ENCODE measurements around the gene KIFC1. TPM values are rescaled to one million over a fixed set of nuclear protein-coding genes. Genes with fewer than 3 reads are reported as not detected.
A peak's percentile ranks its signal among the peaks of the same experiment; 100 is the strongest.

KIFC1 gene
- total RNA-seq, 1 donor from 2014 or later = 19.0 TPM

- H3K27me3 Mint-ChIP-seq (ENCODE audit: unreplicated experiment) = peaks cover 10% of the 10 kb centered on the region
- H3K36me3 Mint-ChIP-seq (ENCODE audit: low read depth, unreplicated experiment) = peaks cover 7% of the 10 kb centered on the region
- no peak for DNase-seq (ENCODE audit: low spot score)
- H3K9me3 Mint-ChIP-seq (ENCODE audit: unreplicated experiment) = no peaks in the 10 kb centered on the region
- TF ChIP-seq CTCF (IDR thresholded peaks at IDR 0.05; ENCODE audit: unreplicated experiment) = no peak
- H3K4me3 Mint-ChIP-seq (ENCODE audit: unreplicated experiment) = peak overlapping the region; percentile 91
- no peak overlapping the region for H3K27ac Mint-ChIP-seq (ENCODE audit: unreplicated experiment)
- H3K4me1 Mint-ChIP-seq (ENCODE audit: unreplicated experiment) = peaks cover 21% of the 10 kb centered on the region
Measured at GRCh38 chr6:33456156-33456555, 64.5 kb downstream of the KIFC1 start.

GRCh38 chr6:33458676-33459075 is 67.1 kb downstream of the KIFC1 start:
- DNase-seq (ENCODE audit: low spot score) = no peak
- Mint-ChIP-seq H3K4me3 (ENCODE audit: unreplicated experiment) (no peak overlapping the region), H3K27ac (ENCODE audit: unreplicated experiment) (no peak overlapping the region), H3K36me3 (ENCODE audit: low read depth, unreplicated experiment) (peaks cover 7% of the 10 kb centered on the region), H3K27me3 (ENCODE audit: unreplicated experiment) (peaks cover 9% of the 10 kb centered on the region), H3K4me1 (ENCODE audit: unreplicated experiment) (peaks cover 15% of the 10 kb centered on the region), H3K9me3 (ENCODE audit: unreplicated experiment) (no peaks in the 10 kb centered on the region)
- TF ChIP-seq CTCF (IDR thresholded peaks at IDR 0.05; ENCODE audit: unreplicated experiment) = no peak

- no peak overlapping the region for H3K4me3 Mint-ChIP-seq (ENCODE audit: unreplicated experiment)
- peaks cover 9% of the 10 kb centered on the region for H3K27me3 Mint-ChIP-seq (ENCODE audit: unreplicated experiment)
Measured at GRCh38 chr6:33459226-33459625, 67.6 kb downstream of the KIFC1 start.

More at GRCh38 chr6:33459226-33459625, 67.6 kb downstream of the KIFC1 start:
- DNase-seq (ENCODE audit: low spot score) = no peak
- no peak overlapping the region for H3K27ac Mint-ChIP-seq (ENCODE audit: unreplicated experiment)
- H3K9me3 Mint-ChIP-seq (ENCODE audit: unreplicated experiment) = no peaks in the 10 kb centered on the region
- no peak for TF ChIP-seq CTCF (IDR thresholded peaks at IDR 0.05; ENCODE audit: unreplicated experiment)
- peaks cover 11% of the 10 kb centered on the region for H3K4me1 Mint-ChIP-seq (ENCODE audit: unreplicated experiment)
- peaks cover 7% of the 10 kb centered on the region for H3K36me3 Mint-ChIP-seq (ENCODE audit: low read depth, unreplicated experiment)

Small RNAs within 50 kb of the gene (microRNA-seq; reads per million reads assigned to microRNA genes)
- gene MIR5004 (ENCODE audit: unreplicated experiment) = 0.70 reads per million, percentile 2 among the genes with 10 or more reads in this experiment

Other genes with a start within 250 kb of the KIFC1 start
- 127 TPM for gene COL11A2, start 199.4 kb upstream of the KIFC1 start, total RNA-seq (ENCODE audit: unreplicated experiment)
- 35.8 TPM for gene RXRB, start 191.2 kb upstream of the KIFC1 start, total RNA-seq (ENCODE audit: unreplicated experiment)
- 108 TPM for gene SLC39A7, start 191.0 kb upstream of the KIFC1 start, total RNA-seq (ENCODE audit: unreplicated experiment)
- gene HSD17B8, start 187.2 kb upstream of the KIFC1 start, total RNA-seq (ENCODE audit: unreplicated experiment) = 6.5 TPM
- 19.6 TPM for gene RING1, start 183.3 kb upstream of the KIFC1 start, total RNA-seq (ENCODE audit: unreplicated experiment)
- gene VPS52, start 119.9 kb upstream of the KIFC1 start, total RNA-seq (ENCODE audit: unreplicated experiment) = 41.8 TPM
- 2,251 TPM for gene RPS18, start 119.7 kb upstream of the KIFC1 start, total RNA-seq (ENCODE audit: unreplicated experiment)
- gene B3GALT4, start 114.7 kb upstream of the KIFC1 start, total RNA-seq (ENCODE audit: unreplicated experiment) = 3.8 TPM
- gene WDR46, start 102.6 kb upstream of the KIFC1 start, total RNA-seq (ENCODE audit: unreplicated experiment) = 48.5 TPM
- gene PFDN6, start 102.2 kb upstream of the KIFC1 start, total RNA-seq (ENCODE audit: unreplicated experiment) = 33.3 TPM
- 167 TPM for gene RGL2, start 92.9 kb upstream of the KIFC1 start, total RNA-seq (ENCODE audit: unreplicated experiment)
- gene TAPBP, start 77.7 kb upstream of the KIFC1 start, total RNA-seq (ENCODE audit: unreplicated experiment) = 57.1 TPM
- 16.9 TPM for gene ZBTB22, start 74.1 kb upstream of the KIFC1 start, total RNA-seq (ENCODE audit: unreplicated experiment)
- 49.6 TPM for gene DAXX, start 68.9 kb upstream of the KIFC1 start, total RNA-seq (ENCODE audit: unreplicated experiment)
- 60.0 TPM for gene PHF1, start 19.2 kb downstream of the KIFC1 start, total RNA-seq (ENCODE audit: unreplicated experiment)
- gene CUTA, start 26.3 kb downstream of the KIFC1 start, total RNA-seq (ENCODE audit: unreplicated experiment) = 163 TPM
- 48.6 TPM for gene SYNGAP1, start 28.2 kb downstream of the KIFC1 start, total RNA-seq (ENCODE audit: unreplicated experiment)
- 18.7 TPM for gene ZBTB9, start 62.8 kb downstream of the KIFC1 start, total RNA-seq (ENCODE audit: unreplicated experiment)
- gene BAK1, start 188.5 kb downstream of the KIFC1 start, total RNA-seq (ENCODE audit: unreplicated experiment) = 51.4 TPM
- 124 TPM for gene ITPR3, start 229.5 kb downstream of the KIFC1 start, total RNA-seq (ENCODE audit: unreplicated experiment)

All from endothelial cell (in vitro differentiated cells).